HTR-8/SVneo (cell line): ENCODE results near the gene FOXP1.
A peak's percentile ranks its signal among the peaks of the same experiment; 100 is the strongest.

Source experiments
- DNase-seq: peaks from one replicate; pipeline ENCODE4 v3.0.0; 2011; ENCODE audit warnings: low spot score, mixed read lengths; ENCODE audit not compliant: insufficient read length
- FAIRE-seq: peaks from 2 replicates; lab custom pipeline; 2011; peaks lifted over from hg19 to GRCh38; lab: Jason Lieb, UNC

The FOXP1 gene

DNA sequence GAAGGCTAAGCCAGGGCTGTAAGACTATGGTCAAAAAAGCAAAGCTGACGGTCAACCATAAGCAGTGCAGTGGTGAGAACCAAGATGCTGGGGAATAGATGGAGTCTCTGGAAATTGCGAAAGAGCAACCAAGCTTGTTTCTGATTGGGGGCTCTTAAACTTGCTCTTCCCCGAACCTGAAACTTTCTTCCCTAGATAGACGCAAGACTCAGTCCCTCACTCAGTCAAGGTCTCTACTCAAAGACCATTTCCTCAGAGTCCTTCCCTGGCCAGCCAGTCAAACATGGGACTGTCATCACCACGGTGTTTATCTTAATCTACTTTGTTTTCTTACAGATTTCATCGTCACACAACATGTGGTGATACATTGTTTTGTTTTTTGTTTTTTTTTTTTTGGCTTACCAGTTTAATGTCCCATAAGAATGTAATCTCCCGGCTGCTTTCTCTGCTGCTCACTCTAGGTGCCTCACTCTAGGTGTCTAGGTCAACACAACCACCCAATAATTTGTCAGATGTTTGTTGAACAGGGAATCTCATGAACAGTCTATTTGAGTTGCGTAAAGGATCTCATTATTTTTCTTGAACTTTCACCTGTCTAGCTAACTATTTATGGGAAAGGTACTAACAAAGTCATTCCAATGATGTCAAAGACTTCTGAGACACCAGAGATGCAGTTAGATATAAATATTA lies 495.4 kb downstream of the FOXP1 start:
- no peak for DNase-seq
- FAIRE-seq, result no peak

DNA sequence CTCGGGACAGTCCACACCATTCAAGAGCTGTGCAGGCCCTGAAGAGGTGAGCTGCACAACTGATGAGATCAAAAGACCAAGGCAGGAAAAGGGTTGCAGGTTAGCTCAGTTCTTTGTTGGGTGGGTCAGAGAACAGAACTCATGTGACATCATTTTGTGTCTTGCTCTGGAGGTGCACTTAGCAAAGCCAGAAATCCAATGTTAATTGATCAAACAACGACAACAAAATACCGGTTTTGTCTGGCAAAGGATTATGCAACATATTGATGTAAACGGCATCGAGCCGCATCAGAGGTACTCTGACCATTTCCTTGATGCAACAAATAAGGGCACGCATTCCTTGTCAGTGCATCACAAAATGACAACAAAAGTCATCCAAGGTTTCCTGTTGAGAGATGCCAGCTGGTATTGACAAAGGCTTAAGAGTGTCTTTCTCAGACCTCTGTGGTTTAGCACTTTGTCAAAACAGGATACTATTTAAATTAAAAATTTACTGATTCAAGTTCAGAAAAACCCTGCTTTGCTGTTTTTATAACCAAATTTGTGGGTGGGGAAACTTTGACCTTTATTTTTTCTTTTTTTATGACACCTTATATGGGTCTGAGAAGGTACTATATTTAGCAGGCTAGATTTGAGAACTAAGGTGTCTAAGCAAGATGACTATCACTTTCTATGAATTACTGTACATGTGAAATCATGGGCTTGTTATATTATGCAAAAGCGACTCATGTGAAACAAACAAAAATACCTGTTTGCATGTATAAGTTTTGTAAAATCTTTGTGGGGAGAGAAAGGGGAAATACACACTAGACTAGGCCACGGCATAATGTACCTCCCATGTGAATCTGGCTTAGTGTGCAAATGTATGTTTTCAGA lies 496.1 kb downstream of the FOXP1 start:
- FAIRE-seq (no peak), DNase-seq (no peak)

DNA sequence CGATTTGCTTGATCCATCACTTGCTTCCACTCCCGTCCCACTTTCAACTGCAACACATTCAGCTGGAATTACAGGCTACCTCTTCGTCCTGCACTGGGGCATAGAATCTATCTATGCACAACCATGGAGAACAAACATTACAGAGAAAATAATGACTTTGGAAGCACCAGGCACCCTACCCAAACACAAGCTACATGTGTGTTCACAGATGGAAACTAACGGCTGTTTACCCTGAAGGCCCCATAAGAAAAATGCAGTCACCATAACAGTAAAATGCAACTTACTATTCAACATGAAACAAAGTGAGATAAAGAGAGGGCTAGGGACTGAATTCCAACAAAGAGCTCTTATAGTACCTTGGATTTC lies 496.8 kb downstream of the FOXP1 start:
- FAIRE-seq (no peak), DNase-seq (no peak)

DNA sequence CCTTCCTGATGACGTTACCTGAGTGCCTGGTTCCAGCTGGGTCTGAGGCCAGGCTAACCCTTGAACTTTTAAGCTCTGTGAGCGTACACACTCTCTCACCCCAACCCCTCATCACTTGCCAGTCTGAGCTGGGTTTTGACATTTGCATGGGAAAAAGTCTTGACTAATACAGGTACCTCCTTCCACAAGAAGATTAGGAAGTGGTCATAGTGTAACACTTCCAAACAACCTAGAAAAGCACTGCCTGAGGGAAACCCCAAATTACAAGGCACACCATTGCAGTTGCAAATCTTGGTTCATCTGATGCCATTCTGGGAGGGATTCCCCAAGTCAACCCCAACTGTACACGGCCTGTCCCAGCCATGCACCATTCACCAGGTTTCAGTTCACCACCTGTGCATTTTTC lies 499.8 kb downstream of the FOXP1 start:
- DNase-seq, result no peak
- FAIRE-seq, result no peak

DNA sequence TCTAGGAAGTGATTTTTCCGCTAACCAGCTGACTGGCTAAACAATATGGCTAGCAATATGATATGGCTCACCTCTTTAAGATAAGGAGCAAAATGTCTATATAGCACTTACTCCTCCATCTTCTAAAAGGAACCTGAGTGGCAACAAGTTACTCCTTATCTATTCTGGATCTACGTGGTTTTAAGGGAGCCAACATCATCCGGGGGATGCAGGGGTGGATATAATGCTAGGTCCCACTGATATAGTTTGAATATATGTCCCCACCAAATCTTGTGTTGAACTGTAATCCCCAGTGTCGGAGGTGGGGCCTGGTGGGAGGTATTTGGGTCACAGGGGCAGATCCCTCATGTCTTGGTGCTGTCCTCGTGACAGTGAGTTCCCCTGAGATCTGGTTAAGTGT lies 500.7 kb downstream of the FOXP1 start:
- FAIRE-seq (no peak), DNase-seq (no peak)

DNA sequence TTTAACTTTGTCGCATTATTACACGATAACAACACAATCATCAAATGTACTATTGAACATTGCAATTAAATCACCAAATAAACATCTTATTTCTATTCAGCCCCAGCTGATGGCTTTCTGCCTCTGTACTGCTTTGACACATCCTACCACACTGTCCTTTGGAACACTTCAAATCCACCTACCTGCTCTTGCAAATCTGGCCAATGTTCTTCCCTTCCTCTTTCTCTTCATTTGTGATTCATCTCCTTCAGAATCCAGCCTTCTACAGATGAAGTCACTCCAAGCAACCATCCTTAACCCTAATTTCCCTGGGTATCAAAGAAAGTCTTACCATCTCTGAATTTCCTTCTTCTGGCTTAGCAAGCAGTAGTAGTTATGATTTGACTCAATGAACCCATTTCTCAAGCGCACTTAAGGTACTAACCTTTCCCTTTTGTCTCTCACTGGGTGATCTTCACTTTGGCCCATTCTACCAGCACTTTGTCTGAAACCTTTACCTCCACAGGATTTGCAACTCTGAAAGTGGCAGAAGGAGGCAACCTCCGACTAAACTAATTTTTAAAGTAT lies 502.9 kb downstream of the FOXP1 start:
- FAIRE-seq, result no peak
- no peak for DNase-seq

DNA sequence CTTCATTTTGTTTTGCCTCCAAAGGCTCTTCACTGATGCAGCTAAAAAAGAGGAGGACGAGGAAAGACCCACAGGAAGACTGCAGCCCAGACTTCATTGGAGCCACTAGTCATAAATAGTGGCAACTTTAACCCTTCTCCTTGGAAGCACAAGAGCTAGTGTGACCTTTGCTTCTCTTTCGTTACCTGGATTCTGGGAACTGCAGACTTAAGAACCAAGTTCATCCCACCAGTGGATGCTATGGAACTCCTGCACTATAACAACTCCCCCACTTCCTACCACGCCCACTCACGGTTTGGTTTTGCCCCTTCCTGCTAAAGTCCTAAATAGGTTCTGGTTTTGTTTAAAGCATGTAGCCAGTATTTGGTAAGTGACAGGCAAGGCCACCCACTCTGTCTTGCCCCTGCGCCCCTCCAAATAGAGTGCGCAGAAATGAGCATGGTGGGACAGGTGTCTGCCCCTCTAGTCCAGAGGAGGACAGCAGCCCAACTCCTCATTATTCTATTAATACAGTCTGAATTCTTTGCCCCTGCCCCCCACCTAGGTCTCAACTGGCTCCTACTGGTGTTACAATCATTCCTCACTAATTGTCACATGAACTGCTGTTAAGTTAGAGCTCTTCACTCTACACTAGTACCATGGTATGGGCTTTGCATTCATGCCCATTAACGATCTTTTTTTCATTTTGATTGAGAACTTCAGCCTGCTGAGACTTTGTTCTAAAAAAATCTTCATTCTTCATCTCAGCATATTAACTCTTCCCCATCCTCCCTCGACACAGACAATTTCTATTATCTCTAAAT lies 504.6 kb downstream of the FOXP1 start:
- FAIRE-seq (no peak), DNase-seq (no peak)

DNA sequence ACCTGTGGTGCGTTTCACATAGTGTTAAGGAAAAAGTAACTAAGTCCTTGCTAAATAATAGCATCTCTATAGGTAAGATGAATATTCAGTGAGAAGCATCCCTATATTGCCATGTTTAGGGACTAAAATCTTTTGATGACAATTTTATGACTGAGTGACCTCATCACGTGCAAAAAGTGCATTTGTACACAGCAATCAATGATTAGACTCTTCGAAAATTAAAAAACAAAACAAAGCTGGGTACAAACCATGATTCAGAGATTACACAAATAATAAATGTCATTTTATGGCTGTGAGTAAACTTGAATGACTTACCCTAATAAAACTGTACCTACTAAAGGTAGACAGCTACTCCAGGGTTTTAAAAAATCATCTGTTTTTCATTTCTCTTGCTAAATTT lies 505.3 kb downstream of the FOXP1 start:
- no peak for DNase-seq
- no peak for FAIRE-seq

DNA sequence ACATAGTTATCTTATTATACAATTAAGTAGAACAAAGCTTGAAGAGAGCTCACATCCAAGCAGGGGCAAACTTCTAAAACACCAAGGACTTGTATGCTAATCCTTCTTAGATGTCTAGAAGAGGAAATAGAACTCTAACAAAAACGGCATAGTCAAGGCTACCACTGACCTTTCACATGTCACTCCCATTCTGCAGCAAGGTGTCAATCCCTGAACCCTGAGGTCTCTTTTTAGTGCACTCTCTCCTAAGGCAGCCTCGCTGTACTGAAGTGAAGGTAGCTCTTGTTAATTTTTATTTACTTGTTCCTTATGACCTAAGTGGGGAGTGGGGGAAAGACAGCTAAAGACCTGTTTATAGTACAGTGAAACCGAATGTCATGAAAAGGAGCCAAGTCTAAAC lies 506.5 kb downstream of the FOXP1 start:
- FAIRE-seq, result no peak

DNA sequence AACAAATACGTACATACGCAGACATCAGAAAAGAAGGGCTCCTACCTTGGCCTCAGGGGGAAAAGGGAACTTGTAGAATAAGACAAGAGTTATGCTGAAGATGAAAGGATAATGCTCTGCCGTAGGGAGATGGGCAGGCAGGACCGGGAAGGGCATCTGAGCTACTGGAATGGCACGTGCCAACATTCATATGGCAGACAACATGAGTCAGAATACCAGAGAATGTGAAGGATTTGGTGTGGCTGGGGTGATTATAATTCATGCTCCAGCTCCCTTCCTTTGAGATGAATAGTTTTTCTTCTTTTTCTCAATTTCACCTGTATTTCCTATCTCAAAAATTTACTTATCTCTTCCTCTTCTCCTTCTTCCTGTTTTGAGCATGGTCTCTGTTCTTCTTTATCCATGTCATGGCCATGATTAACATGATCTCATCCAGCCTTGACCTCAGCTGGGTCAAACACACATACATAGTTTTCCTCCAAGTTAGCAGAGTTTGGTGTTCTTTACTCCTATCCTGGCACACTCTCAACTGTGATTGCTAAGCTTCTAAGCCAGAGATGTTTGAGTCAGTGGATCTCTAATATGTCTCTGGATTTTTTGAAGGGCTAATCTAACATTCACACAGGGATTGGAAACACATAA lies 507.0 kb downstream of the FOXP1 start:
- DNase-seq, result no peak
- FAIRE-seq, result no peak

More for the DNA sequence above, 506.5 kb downstream of the FOXP1 start:
- no peak for DNase-seq

DNA sequence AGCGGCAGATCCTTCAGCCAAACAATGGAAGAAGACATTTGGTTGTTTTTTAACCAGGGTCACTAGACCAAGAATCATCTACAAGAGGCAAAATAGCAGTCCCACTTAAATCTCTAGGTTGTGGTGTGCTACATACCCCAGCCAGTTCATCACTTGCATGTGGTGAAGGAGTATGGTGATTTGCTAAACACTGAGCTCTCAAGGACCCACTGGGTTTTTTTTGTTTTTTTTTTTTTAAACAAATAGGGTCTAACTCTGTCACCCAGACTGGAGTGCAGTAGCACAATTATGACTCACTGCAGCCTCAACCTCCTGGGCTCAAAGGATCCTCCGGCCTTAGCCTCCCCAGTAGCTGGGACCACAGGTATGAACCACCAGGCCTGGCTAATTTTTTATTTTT lies 508.0 kb downstream of the FOXP1 start:
- FAIRE-seq (no peak), DNase-seq (no peak)

DNA sequence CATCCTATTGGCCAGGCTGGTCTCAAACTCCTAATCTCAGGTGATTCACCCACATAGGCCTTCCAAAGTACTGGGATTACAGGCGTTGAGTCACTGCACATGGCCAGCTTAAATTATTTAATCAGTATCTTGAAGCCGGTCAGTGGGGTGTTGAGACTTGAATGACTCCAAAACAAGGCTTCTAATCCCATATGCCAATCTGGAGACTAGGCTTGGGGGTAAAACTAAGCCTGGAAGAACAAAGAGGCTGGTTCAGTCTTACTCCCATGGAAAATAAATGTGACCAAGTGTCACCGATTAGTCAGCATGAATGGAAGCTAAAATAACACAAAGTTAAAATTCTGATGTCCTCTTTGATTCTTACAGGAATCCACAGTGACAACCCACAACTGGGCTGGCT lies 509.1 kb downstream of the FOXP1 start:
- no peak for DNase-seq
- FAIRE-seq, result no peak

DNA sequence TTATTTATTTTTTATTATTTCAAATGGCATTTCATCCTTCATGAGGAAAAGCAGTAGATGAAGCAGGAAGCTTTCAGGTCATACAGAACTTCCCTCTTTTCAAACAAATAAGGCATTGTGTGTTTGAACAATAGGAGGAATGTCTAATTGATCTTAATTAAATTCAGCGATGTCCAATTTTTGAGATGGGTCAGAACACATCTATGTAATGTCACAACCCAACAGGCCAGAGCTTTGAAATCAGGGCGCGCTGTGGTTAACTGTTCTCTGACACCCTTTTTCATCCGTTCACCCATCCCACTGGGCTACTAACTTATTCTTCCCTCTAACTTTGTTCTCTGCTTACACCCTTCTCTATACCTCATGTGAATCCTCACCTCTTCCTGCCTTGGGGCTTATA lies 510.5 kb downstream of the FOXP1 start:
- DNase-seq (no peak), FAIRE-seq (no peak)

DNA sequence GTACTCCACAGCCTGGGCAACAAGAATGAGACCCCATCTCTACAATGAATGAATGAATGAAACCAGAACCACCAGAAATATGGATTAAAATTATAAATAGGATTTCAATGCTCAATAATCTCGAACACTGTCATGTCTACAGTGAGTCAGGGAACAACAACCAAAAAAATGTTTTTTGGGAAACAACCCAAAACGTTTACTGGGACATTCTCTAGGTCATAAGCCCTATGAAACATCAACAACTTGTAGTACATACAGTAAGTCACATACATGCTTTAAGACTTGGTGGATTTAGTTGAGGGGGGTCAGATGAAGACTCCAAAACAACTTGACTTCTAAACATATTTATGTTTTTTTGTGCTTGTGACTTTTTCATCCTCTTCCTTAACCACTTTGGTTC lies 511.2 kb downstream of the FOXP1 start:
- DNase-seq, result no peak
- no peak for FAIRE-seq

DNA sequence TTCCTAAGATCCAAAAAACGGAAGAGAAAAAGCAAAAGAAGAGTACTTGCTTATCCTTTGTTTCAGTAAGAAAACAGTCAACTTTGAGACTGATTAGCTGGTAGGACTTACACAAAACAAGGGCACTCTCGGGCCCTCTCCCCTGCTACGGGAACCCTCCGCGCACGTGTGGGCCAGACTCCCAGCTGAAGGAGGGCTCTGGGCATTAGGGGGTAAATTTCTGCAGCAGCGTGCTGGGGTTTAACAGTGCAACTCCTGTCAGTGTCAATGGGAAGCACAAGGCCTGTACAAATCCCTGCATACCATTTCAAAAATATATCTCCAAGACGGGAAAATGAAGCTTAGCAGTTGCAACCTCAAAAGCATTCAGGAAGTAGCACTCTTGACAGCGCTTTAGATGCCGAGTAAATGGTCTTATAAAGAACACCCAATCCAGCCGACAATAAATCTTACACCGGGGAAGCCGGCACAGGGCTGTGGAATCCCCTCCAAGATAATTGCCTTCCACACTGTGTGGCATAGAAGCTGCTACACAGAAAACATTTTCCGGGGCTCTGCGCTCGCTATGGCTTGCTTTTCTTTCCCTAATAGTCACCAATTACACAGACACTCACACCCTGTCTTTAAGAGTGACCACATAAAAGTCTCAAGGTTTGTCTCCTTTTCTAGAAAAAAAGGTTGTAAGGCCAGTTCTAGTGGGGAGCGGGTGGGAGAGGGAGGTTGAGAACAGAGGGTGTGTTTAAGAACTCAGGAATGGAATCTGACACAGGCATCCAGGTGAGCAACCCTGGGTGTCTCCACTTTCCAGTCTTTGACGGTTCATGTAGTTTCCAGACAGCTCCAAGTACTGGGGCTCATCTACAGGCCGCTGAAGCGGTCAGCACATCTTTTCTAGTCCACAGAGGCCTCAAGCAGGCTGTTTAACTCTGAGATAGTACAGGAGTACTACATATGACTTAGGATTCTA lies 512.7 kb downstream of the FOXP1 start:
- FAIRE-seq (no peak), DNase-seq (no peak)

DNA sequence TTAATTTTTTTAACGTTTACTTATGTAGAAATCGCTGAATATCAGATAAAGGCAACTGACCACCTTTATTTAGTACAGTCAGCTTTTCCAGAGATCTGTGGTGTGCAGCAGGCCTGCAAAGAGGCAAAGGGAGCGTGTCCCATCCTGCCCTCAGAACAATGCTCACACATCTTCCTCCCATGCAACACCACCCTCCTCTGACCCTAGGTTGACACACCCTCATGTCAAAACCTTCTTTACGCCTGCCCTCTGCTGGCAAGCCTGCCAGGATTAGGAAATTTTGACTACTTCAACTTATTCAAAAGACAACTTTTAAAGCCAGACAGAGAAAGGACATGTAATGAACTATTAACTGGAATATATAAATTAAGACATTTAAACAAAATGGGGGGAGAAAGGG lies 513.7 kb downstream of the FOXP1 start:
- FAIRE-seq (peak; percentile 74), DNase-seq (peak; percentile 70)

DNA sequence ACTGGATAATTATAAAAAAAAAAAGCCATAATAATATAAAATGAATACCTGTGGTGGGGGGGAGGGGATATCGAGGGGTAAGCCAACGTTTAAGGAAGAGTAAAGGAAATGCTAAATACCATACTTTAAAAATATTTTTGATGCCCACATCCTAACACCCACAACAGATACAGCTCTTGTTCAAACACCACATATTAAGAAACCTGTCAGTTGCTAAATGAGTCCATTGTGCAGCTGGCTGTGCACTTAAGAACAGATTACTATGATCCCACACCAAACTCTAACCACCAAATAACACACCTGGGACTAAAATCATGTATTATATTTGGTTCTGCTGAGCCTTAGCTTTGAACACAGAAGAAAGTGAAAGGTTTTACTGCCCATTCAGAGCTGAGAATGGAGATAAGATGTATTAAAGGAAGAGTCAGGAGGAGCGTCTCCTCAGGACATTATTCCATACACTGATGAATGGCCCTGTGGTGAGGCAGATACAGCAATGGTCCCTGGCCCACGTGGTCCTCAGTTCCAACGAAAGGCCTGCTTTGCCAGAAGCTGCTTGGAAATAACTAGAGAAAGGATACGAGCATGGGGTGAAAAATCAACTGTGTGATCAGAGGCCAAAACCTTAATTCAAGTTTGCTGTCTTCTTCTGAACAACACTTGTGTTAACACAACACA lies 515.4 kb downstream of the FOXP1 start:
- FAIRE-seq, result no peak

DNA sequence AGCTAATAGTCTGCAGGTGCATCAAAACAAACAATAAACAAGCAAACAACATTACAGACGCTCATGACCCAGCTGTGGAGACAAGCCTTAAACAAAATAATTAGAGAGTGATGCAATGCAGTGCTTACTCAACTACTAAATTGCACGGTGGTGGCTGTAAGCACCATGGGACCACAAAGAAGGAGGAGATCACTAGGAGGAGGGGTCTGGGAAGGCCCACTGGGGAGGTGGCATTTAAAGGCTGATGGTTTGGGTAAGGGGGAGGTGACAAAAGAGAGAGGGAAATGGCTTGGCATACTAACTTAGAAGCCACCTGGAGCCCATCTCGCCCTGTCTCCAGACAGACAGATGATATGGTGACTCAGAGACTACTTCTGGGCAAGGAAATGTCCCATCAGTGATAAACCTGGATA lies 516.7 kb downstream of the FOXP1 start:
- DNase-seq (no peak), FAIRE-seq (no peak)

More for the DNA sequence above, 515.4 kb downstream of the FOXP1 start:
- no peak for DNase-seq
